Activated T-helper 2 cell treated with anti-CD3 and anti-CD28 coated beads, Interferon-gamma antibody, Interleukin-2, Interleukin-4, amounts not matched to agents 10 μg/mL and 5 μg/mL and 100 μg/mL, durations not matched to agents 14 hours and 24 hours and 36 hours (primary cell): ENCODE results near the gene HDLBP. TPM values are rescaled to one million over a fixed set of nuclear protein-coding genes. Genes with fewer than 3 reads are reported as not detected.

Experiments used
- DNase-seq: peaks from one replicate; pipeline ENCODE4 v3.0.0; 2021; ENCODE audit warnings: low spot score
- H3K27ac Mint-ChIP-seq: one replicate; pipeline ENCODE4 v1.8.0; 2021; ENCODE audit warnings: mixed read lengths
- H3K27me3 Mint-ChIP-seq: one replicate; pipeline ENCODE4 v1.8.0; 2021; ENCODE audit warnings: low read depth, mixed read lengths
- H3K36me3 Mint-ChIP-seq: one replicate; pipeline ENCODE4 v1.8.0; 2021; ENCODE audit warnings: low read depth, mixed read lengths
- H3K4me1 Mint-ChIP-seq: one replicate; pipeline ENCODE4 v1.8.0; 2021; ENCODE audit warnings: low read depth, mixed read lengths
- H3K4me3 Mint-ChIP-seq: one replicate; pipeline ENCODE4 v1.8.0; 2021; ENCODE audit warnings: low read depth, mild to moderate bottlenecking, moderate library complexity, mixed read lengths
- H3K9me3 Mint-ChIP-seq: one replicate; pipeline ENCODE4 v1.8.0; 2021; ENCODE audit warnings: mixed read lengths
- intact Hi-C: fragments of 100-400 bp; cut with micrococcal nuclease; formaldehyde crosslinking; loops from one replicate; pipeline ENCODE4 v1.15.1; 2023
- total RNA-seq: library from RNA; stranded (reverse); gene quantifications from 2 replicates; pipeline ENCODE4 v1.2.3, GENCODE V29; 2022

The HDLBP gene
- total RNA-seq, 1 donor from 2014 or later = 282 TPM

- intact Hi-C loops = no loop called here
- no peaks in the 10 kb centered on the region for H3K9me3 Mint-ChIP-seq
- peaks cover 67% of the 10 kb centered on the region for H3K36me3 Mint-ChIP-seq
- no peak for DNase-seq
- H3K4me3 Mint-ChIP-seq = no peak overlapping the region
- H3K27me3 Mint-ChIP-seq = no peaks in the 10 kb centered on the region
- no peak overlapping the region for H3K27ac Mint-ChIP-seq
- H3K4me1 Mint-ChIP-seq = peaks cover 4% of the 10 kb centered on the region
Observed at GRCh38 chr2:241350878-241351639, 35.6 kb upstream of the HDLBP start.

GRCh38 chr2:241350530-241350877 is 35.0 kb upstream of the HDLBP start:
- no peak for DNase-seq
- Mint-ChIP-seq H3K4me3 (no peak overlapping the region), H3K36me3 (peaks cover 72% of the 10 kb centered on the region), H3K27ac (no peak overlapping the region), H3K9me3 (no peaks in the 10 kb centered on the region), H3K27me3 (no peaks in the 10 kb centered on the region), H3K4me1 (peaks cover 4% of the 10 kb centered on the region)
- intact Hi-C loops = no loop called here

- Mint-ChIP-seq H3K4me3 (no peak overlapping the region), H3K27me3 (no peaks in the 10 kb centered on the region), H3K4me1 (peaks cover 4% of the 10 kb centered on the region), H3K27ac (no peak overlapping the region), H3K9me3 (no peaks in the 10 kb centered on the region), H3K36me3 (peaks cover 77% of the 10 kb centered on the region)
- intact Hi-C loops = no loop called here
- no peak for DNase-seq
Observed at GRCh38 chr2:241349941-241350340, 34.5 kb upstream of the HDLBP start.

- no peak for DNase-seq
- intact Hi-C loops = no loop called here
- H3K4me1 Mint-ChIP-seq = peaks cover 12% of the 10 kb centered on the region
Observed at GRCh38 chr2:241344925-241345651, 29.6 kb upstream of the HDLBP start.

GRCh38 chr2:241340631-241341163 is 25.2 kb upstream of the HDLBP start:
- Mint-ChIP-seq H3K27ac (peak overlapping the region; percentile 75), H3K4me3 (no peak overlapping the region), H3K4me1 (peaks cover 28% of the 10 kb centered on the region), H3K36me3 (peaks cover 85% of the 10 kb centered on the region), H3K9me3 (no peaks in the 10 kb centered on the region), H3K27me3 (no peaks in the 10 kb centered on the region)
- no peak for DNase-seq
- intact Hi-C loops = no loop called here

More at GRCh38 chr2:241344925-241345651, 29.6 kb upstream of the HDLBP start:
- Mint-ChIP-seq H3K27ac (no peak overlapping the region), H3K27me3 (no peaks in the 10 kb centered on the region), H3K36me3 (peaks cover 80% of the 10 kb centered on the region), H3K4me3 (no peak overlapping the region), H3K9me3 (no peaks in the 10 kb centered on the region)

GRCh38 chr2:241339839-241340630 is 24.6 kb upstream of the HDLBP start:
- intact Hi-C loops = no loop called here
- Mint-ChIP-seq H3K9me3 (no peaks in the 10 kb centered on the region), H3K4me1 (peaks cover 30% of the 10 kb centered on the region), H3K27ac (no peak overlapping the region), H3K4me3 (no peak overlapping the region), H3K36me3 (peaks cover 78% of the 10 kb centered on the region), H3K27me3 (no peaks in the 10 kb centered on the region)
- DNase-seq = no peak

- Mint-ChIP-seq H3K27ac (no peak overlapping the region), H3K4me1 (peaks cover 20% of the 10 kb centered on the region), H3K36me3 (peaks cover 65% of the 10 kb centered on the region), H3K27me3 (no peaks in the 10 kb centered on the region), H3K9me3 (no peaks in the 10 kb centered on the region), H3K4me3 (no peak overlapping the region)
- intact Hi-C loops = no loop called here
- DNase-seq = no peak
Observed at GRCh38 chr2:241334813-241335212, 19.3 kb upstream of the HDLBP start.

GRCh38 chr2:241330616-241330981 is 15.1 kb upstream of the HDLBP start:
- H3K27me3 Mint-ChIP-seq = no peaks in the 10 kb centered on the region
- no peak overlapping the region for H3K4me3 Mint-ChIP-seq
- no peak for DNase-seq
- H3K36me3 Mint-ChIP-seq = peaks cover 69% of the 10 kb centered on the region
- H3K4me1 Mint-ChIP-seq = peaks cover 8% of the 10 kb centered on the region
- H3K27ac Mint-ChIP-seq = no peak overlapping the region
- H3K9me3 Mint-ChIP-seq = no peaks in the 10 kb centered on the region
- intact Hi-C loops = no loop called here

- peaks cover 72% of the 10 kb centered on the region for H3K36me3 Mint-ChIP-seq
- peaks cover 9% of the 10 kb centered on the region for H3K4me1 Mint-ChIP-seq
- no peaks in the 10 kb centered on the region for H3K27me3 Mint-ChIP-seq
- no peak overlapping the region for H3K4me3 Mint-ChIP-seq
- no peak overlapping the region for H3K27ac Mint-ChIP-seq
- H3K9me3 Mint-ChIP-seq = no peaks in the 10 kb centered on the region
- intact Hi-C loops = no loop called here
- DNase-seq = no peak
Observed at GRCh38 chr2:241329669-241330615, 14.5 kb upstream of the HDLBP start.

- DNase-seq = no peak
- Mint-ChIP-seq H3K27me3 (no peaks in the 10 kb centered on the region), H3K36me3 (peaks cover 73% of the 10 kb centered on the region), H3K4me1 (peaks cover 33% of the 10 kb centered on the region), H3K4me3 (no peak overlapping the region), H3K9me3 (no peaks in the 10 kb centered on the region), H3K27ac (no peak overlapping the region)
- intact Hi-C loops = no loop called here
Observed at GRCh38 chr2:241325257-241325656, 9.8 kb upstream of the HDLBP start.

- H3K36me3 Mint-ChIP-seq = peaks cover 73% of the 10 kb centered on the region
- H3K27me3 Mint-ChIP-seq = no peaks in the 10 kb centered on the region
- H3K4me3 Mint-ChIP-seq = no peak overlapping the region
- no peak for DNase-seq
- intact Hi-C loops = no loop called here
- H3K4me1 Mint-ChIP-seq = peaks cover 37% of the 10 kb centered on the region
- H3K27ac Mint-ChIP-seq = no peak overlapping the region
- no peaks in the 10 kb centered on the region for H3K9me3 Mint-ChIP-seq
Observed at GRCh38 chr2:241324775-241325174, 9.3 kb upstream of the HDLBP start.

GRCh38 chr2:241323778-241324177 is 8.3 kb upstream of the HDLBP start:
- intact Hi-C loops = no loop called here
- H3K36me3 Mint-ChIP-seq = peaks cover 66% of the 10 kb centered on the region
- H3K27ac Mint-ChIP-seq = no peak overlapping the region
- no peak for DNase-seq
- no peaks in the 10 kb centered on the region for H3K9me3 Mint-ChIP-seq
- H3K27me3 Mint-ChIP-seq = no peaks in the 10 kb centered on the region
- peaks cover 40% of the 10 kb centered on the region for H3K4me1 Mint-ChIP-seq
- no peak overlapping the region for H3K4me3 Mint-ChIP-seq
